HCT116 (cell line): ENCODE data around the gene POLR2C.

Experiments
- CBX3 ChIP-seq: IDR thresholded peaks from 2 replicates; pipeline ENCODE4 v1.6.1; 2012; ENCODE audit warnings: low read depth
- CEBPB ChIP-seq: IDR thresholded peaks from 2 replicates; pipeline ENCODE4 v1.6.1; 2012; ENCODE audit warnings: low read depth
- EZH2phosphoT487 ChIP-seq: fragments of 200-600 bp; IDR thresholded peaks from 2 replicates; pipeline ENCODE4 v1.6.1; 2018; ENCODE audit warnings: antibody characterized with exemption, borderline replicate concordance
- JUND ChIP-seq: IDR thresholded peaks from 2 replicates; pipeline ENCODE4 v1.6.1; 2012
- POLR2A ChIP-seq: IDR thresholded peaks from 2 replicates; pipeline ENCODE4 v1.7.0; 2011; ENCODE audit warnings: borderline replicate concordance; ENCODE audit not compliant: insufficient read depth, insufficient read length; ENCODE audit errors: extremely low read depth
- POLR2AphosphoS5 ChIP-seq: IDR thresholded peaks from 2 replicates; pipeline ENCODE4 v1.6.1; 2011; ENCODE audit warnings: mild to moderate bottlenecking, low read depth, low read length, moderate library complexity
- RAD21 ChIP-seq: IDR thresholded peaks from 2 replicates; pipeline ENCODE4 v1.6.1; 2012; ENCODE audit warnings: low read depth, mild to moderate bottlenecking
- SIN3A ChIP-seq: IDR thresholded peaks from 2 replicates; pipeline ENCODE4 v1.6.1; 2012; ENCODE audit warnings: low read depth
- SP1 ChIP-seq: IDR thresholded peaks from 2 replicates; pipeline ENCODE4 v1.6.1; 2012; ENCODE audit warnings: low read depth
- SRF ChIP-seq: IDR thresholded peaks from 2 replicates; pipeline ENCODE4 v1.6.1; 2012; ENCODE audit warnings: low read depth
- ZFX ChIP-seq: fragments of 450-650 bp; IDR thresholded peaks from 2 replicates; pipeline ENCODE4 v1.6.1; 2017
- TF ChIP-seq, protein P1 (sequence below), 3 experiments: fragments of 200-600 bp in 1 of 3; sonication (generic) in 1 of 3; IDR thresholded peaks in 2 of 3; conservative IDR thresholded peaks in 1 of 3; 2 replicates each; pipeline ENCODE4 v1.5.1; 2012 to 2017; ENCODE audit warnings: low read depth in 2 of 3, low read length in 2 of 3, antibody characterized with exemption in 1 of 3, borderline replicate concordance in 1 of 3, control low read depth in 1 of 3, mild to moderate bottlenecking in 1 of 3, mixed read lengths in 1 of 3, mixed run types in 1 of 3, moderate library complexity in 1 of 3; ENCODE audit not compliant: insufficient read depth in 1 of 3

DNA sequence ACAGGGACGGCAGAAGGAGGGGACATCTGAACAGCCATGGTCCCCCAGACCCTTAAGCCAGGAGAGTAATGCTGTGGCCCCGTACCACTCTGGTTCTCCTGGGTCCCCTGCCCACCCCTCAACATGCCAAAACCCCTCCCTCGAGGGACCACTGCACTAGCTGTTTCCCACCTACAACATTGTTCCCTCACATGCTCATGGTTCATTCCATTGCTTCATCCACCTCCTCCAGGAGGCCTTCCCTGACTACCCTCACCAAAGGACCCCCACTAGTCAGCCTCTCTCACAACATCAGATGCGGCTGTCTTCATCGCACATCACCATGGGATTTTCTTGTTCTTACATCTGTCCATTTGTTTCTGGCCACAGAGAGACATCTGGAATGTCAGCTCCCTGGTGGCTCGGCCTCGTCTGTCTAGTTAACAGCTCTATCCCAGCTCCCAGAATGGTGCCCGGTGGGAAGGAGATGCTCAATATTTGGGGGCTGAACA is 22.1 kb downstream of the POLR2C start:
- TF ChIP-seq, protein P1, sequence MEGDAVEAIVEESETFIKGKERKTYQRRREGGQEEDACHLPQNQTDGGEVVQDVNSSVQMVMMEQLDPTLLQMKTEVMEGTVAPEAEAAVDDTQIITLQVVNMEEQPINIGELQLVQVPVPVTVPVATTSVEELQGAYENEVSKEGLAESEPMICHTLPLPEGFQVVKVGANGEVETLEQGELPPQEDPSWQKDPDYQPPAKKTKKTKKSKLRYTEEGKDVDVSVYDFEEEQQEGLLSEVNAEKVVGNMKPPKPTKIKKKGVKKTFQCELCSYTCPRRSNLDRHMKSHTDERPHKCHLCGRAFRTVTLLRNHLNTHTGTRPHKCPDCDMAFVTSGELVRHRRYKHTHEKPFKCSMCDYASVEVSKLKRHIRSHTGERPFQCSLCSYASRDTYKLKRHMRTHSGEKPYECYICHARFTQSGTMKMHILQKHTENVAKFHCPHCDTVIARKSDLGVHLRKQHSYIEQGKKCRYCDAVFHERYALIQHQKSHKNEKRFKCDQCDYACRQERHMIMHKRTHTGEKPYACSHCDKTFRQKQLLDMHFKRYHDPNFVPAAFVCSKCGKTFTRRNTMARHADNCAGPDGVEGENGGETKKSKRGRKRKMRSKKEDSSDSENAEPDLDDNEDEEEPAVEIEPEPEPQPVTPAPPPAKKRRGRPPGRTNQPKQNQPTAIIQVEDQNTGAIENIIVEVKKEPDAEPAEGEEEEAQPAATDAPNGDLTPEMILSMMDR (IDR thresholded peaks at IDR 0.05 in 2 of 3, conservative IDR thresholded peaks at IDR 0.05 in 1 of 3; ENCODE audit: borderline replicate concordance in 1 of 3, insufficient read depth in 1 of 3, low read depth in 2 of 3, low read length in 2 of 3): no peak
- TF ChIP-seq CEBPB (no peak), POLR2A (no peak), POLR2AphosphoS5 (no peak), SIN3A (no peak), RAD21 (no peak), SRF (no peak), EZH2phosphoT487 (no peak), CBX3 (no peak), JUND (no peak), ZFX (no peak), SP1 (no peak)
